IMR-90 (cell line): ENCODE data around the gene COL27A1. TPM values are rescaled to one million over a fixed set of nuclear protein-coding genes. Genes with fewer than 3 reads are reported as not detected.

ENCODE experiments used
- ATAC-seq: fragments of 200-7000 bp; cut with Tn5 transposase; 2 replicates; pipeline ENCODE4 v1.9.1; 2020; ENCODE audit warnings: low read depth, mild to moderate bottlenecking, moderate library complexity
- BruUV-seq: library from RNA; stranded (reverse); fragments of 400-500 nt; replicated peaks from 2 replicates; lab custom pipeline; 2021; lab: Mats Ljungman, UMichigan
- CTCF ChIA-PET: fragments of 300-600 bp; formaldehyde crosslinking; extraction: SDS; loops from one replicate; lab custom pipeline; 2021; ENCODE audit warnings: antibody characterized with exemption; lab: Yijun Ruan, JAX
- POLR2A ChIA-PET: fragments of 300-600 bp; sonication (Branson Sonifier 250); formaldehyde crosslinking; loops from one replicate; lab custom pipeline; 2022; ENCODE audit warnings: antibody characterized with exemption; ENCODE audit not compliant: unreplicated experiment; lab: Charles Lee
- DNase-seq: peaks from one replicate; pipeline ENCODE4 v3.0.0; 2013
- H2AFZ ChIP-seq: replicated peaks from 2 replicates; pipeline ENCODE3; 2013; ENCODE audit warnings: low read length, mild to moderate bottlenecking; ENCODE audit not compliant: poor library complexity
- H2AK5ac ChIP-seq: 2 replicates; pipeline ENCODE4 v1.6.1; 2013; ENCODE audit warnings: low read depth, low read length, inconsistent platforms
- H2AK9ac ChIP-seq: replicated peaks from 2 replicates; pipeline ENCODE3; 2013; ENCODE audit warnings: mild to moderate bottlenecking, low read depth, low read length, moderate library complexity; ENCODE audit not compliant: poor library complexity
- H2BK120ac ChIP-seq: 2 replicates; pipeline ENCODE4 v1.6.1; 2013; ENCODE audit warnings: low read depth, low read length, inconsistent platforms
- H2BK15ac ChIP-seq: 3 replicates; pipeline ENCODE4 v1.6.1; 2013; ENCODE audit warnings: low read depth, low read length, inconsistent platforms
- H2BK20ac ChIP-seq: 2 replicates; pipeline ENCODE4 v1.6.1; 2013; ENCODE audit warnings: low read depth, mild to moderate bottlenecking, inconsistent platforms, low read length, moderate library complexity
- H2BK5ac ChIP-seq: 2 replicates; pipeline ENCODE4 v1.6.1; 2013; ENCODE audit warnings: mild to moderate bottlenecking, low read depth, low read length, inconsistent platforms; ENCODE audit not compliant: poor library complexity, severe bottlenecking
- H3K14ac ChIP-seq: replicated peaks from 2 replicates; pipeline ENCODE4 v1.6.1; 2013; ENCODE audit warnings: low read depth, low read length, inconsistent platforms
- H3K18ac ChIP-seq: 2 replicates; pipeline ENCODE4 v1.6.1; 2013; ENCODE audit warnings: low read depth, low read length, control low read depth
- H3K23ac ChIP-seq: 2 replicates; pipeline ENCODE4 v1.6.1; 2013; ENCODE audit warnings: low read depth, low read length, inconsistent platforms
- H3K27ac ChIP-seq: 2 replicates; pipeline ENCODE4 v1.5.1; 2013; ENCODE audit warnings: mild to moderate bottlenecking, control low read depth, low read length; ENCODE audit not compliant: insufficient read depth
- H3K27me3 ChIP-seq: 2 replicates; pipeline ENCODE4 v1.6.1; 2013; ENCODE audit warnings: low read length; ENCODE audit not compliant: control insufficient read depth, insufficient read depth
- H3K36me3 ChIP-seq: 2 replicates; pipeline ENCODE4 v1.6.1; 2013; ENCODE audit warnings: low read length, mixed read lengths; ENCODE audit not compliant: control insufficient read depth, insufficient read depth
- H3K4ac ChIP-seq: 2 replicates; pipeline ENCODE4 v1.6.1; 2013; ENCODE audit warnings: low read depth, low read length, inconsistent platforms
- H3K4me1 ChIP-seq: 2 replicates; pipeline ENCODE4 v1.6.1; 2013; ENCODE audit warnings: low read length, mixed read lengths; ENCODE audit not compliant: control insufficient read depth, insufficient read depth
- H3K4me2 ChIP-seq: 2 replicates; pipeline ENCODE4 v1.6.1; 2013; ENCODE audit warnings: low read depth, mild to moderate bottlenecking, control low read depth, low read length, moderate library complexity
- H3K4me3 ChIP-seq: 2 replicates; pipeline ENCODE4 v1.5.1; 2013; ENCODE audit warnings: low read depth, mild to moderate bottlenecking, control low read depth, low read length, moderate library complexity; ENCODE audit not compliant: insufficient read depth
- H3K56ac ChIP-seq: 2 replicates; pipeline ENCODE4 v1.6.1; 2013; ENCODE audit warnings: low read length, inconsistent platforms; ENCODE audit not compliant: insufficient read depth; ENCODE audit errors: extremely low read depth
- H3K79me1 ChIP-seq, 2 experiments: 2 replicates each; pipeline ENCODE4 v1.6.1; 2013; ENCODE audit warnings: low read length in 2 of 2, inconsistent platforms in 1 of 2, low read depth in 1 of 2
- H3K9ac ChIP-seq: 2 replicates; pipeline ENCODE4 v1.6.1; 2013; ENCODE audit warnings: low read depth, low read length, control low read depth
- H3K9me1 ChIP-seq: 2 replicates; pipeline ENCODE4 v1.6.1; 2013; ENCODE audit warnings: low read length, inconsistent platforms; ENCODE audit not compliant: insufficient read depth
- H3K9me3 ChIP-seq: 2 replicates; pipeline ENCODE4 v1.6.1; 2013; ENCODE audit warnings: low read length; ENCODE audit not compliant: control insufficient read depth, insufficient read depth
- H4K20me1 ChIP-seq: 2 replicates; pipeline ENCODE4 v1.6.1; 2013; ENCODE audit warnings: low read length, inconsistent platforms; ENCODE audit not compliant: insufficient read depth
- H4K5ac ChIP-seq: 2 replicates; pipeline ENCODE4 v1.6.1; 2013; ENCODE audit warnings: mild to moderate bottlenecking, low read depth, low read length, control low read depth
- H4K8ac ChIP-seq, 2 experiments: 2 replicates each; pipeline ENCODE4 v1.6.1; 2013; ENCODE audit warnings: low read depth in 2 of 2, low read length in 2 of 2, control low read depth in 1 of 2, inconsistent platforms in 1 of 2
- H4K91ac ChIP-seq: 2 replicates; pipeline ENCODE4 v1.6.1; 2013; ENCODE audit warnings: low read depth, low read length, inconsistent platforms; ENCODE audit not compliant: insufficient read depth
- BHLHE40 ChIP-seq: fragments of 150-350 bp; IDR thresholded peaks from 2 replicates; pipeline ENCODE4 v1.6.1; 2016; ENCODE audit warnings: mild to moderate bottlenecking, low read depth, low read length
- CEBPB ChIP-seq: IDR thresholded peaks from 2 replicates; pipeline ENCODE4 v1.6.1; 2012; ENCODE audit warnings: low read depth, low read length, improper control_type of control experiment
- FOS ChIP-seq: fragments of 150-350 bp; IDR thresholded peaks from 2 replicates; pipeline ENCODE4 v1.6.1; 2016; ENCODE audit warnings: low read depth, low read length
- MAZ ChIP-seq: IDR thresholded peaks from 2 replicates; pipeline ENCODE4 v1.6.1; 2012; ENCODE audit warnings: low read depth, mild to moderate bottlenecking, low read length, improper control_type of control experiment, moderate library complexity, borderline replicate concordance
- MXI1 ChIP-seq: IDR thresholded peaks from 2 replicates; pipeline ENCODE4 v1.6.1; 2012; ENCODE audit warnings: low read depth, mild to moderate bottlenecking, low read length, moderate library complexity, borderline replicate concordance
- NFE2L2 ChIP-seq: fragments of 150-350 bp; IDR thresholded peaks from 2 replicates; pipeline ENCODE4 v1.6.1; 2016; ENCODE audit warnings: low read depth, mild to moderate bottlenecking, low read length
- POLR2A ChIP-seq: IDR thresholded peaks from 2 replicates; pipeline ENCODE4 v1.6.1; 2012; ENCODE audit warnings: mild to moderate bottlenecking, low read depth, low read length
- RCOR1 ChIP-seq: IDR thresholded peaks from 2 replicates; pipeline ENCODE4 v1.6.1; 2012; ENCODE audit warnings: mild to moderate bottlenecking, low read length, improper control_type of control experiment; ENCODE audit not compliant: insufficient replicate concordance
- RFX5 ChIP-seq: IDR thresholded peaks from 2 replicates; pipeline ENCODE4 v1.8.0; 2012; ENCODE audit warnings: low read depth, mild to moderate bottlenecking, low read length, moderate library complexity
- USF2 ChIP-seq: fragments of 150-350 bp; IDR thresholded peaks from 2 replicates; pipeline ENCODE4 v1.6.1; 2017; ENCODE audit warnings: mild to moderate bottlenecking, antibody characterized with exemption, low read length, low read depth
- WGBS, 2 experiments: methylation state at CpG; one replicate each; pipeline versions ENCODE4 v1.1.5 to v1.1.7; 2013; ENCODE audit warnings: missing lambda C conversion rate in 2 of 2; ENCODE audit not compliant: insufficient read length in 1 of 2; ENCODE audit errors: extremely low coverage in 2 of 2; 5-methylcytosine and 5-hydroxymethylcytosine counted together
- dilution Hi-C: fragments of 300-500 bp; cut with HindIII; formaldehyde crosslinking; loops from one replicate; pipeline ENCODE4 v1.14.3; 2018; ENCODE audit warnings: low sequenced_read_pairs; ENCODE audit not compliant: unreplicated experiment
- in situ Hi-C: fragments of 300-500 bp; cut with MboI; formaldehyde crosslinking; loops from 3 replicates; pipeline ENCODE4 v1.14.3; 2019; ENCODE audit warnings: low sequenced_read_pairs, inconsistent platforms, mixed read lengths
- intact Hi-C: fragments of 100-400 bp; cut with micrococcal nuclease; formaldehyde crosslinking; loops from 2 replicates; pipeline ENCODE4 v1.10.0; 2022
- polyA plus RNA-seq, 3 experiments: library from polyadenylated mRNA; depleted of rRNA; stranded (reverse); fragments of >200 nt; gene quantifications; 2 replicates each; pipeline ENCODE4 v1.2.3, GENCODE V29; 2012; ENCODE audit warnings: low replicate concordance in 1 of 3
- total RNA-seq: library from RNA; depleted of rRNA; stranded (reverse); fragments of >200 nt; gene quantifications from 2 replicates; pipeline ENCODE4 v1.2.3, GENCODE V29; 2012
- TF ChIP-seq, protein P1 (sequence below): fragments of 150-350 bp; IDR thresholded peaks from 2 replicates; pipeline ENCODE4 v1.6.1; 2016; ENCODE audit warnings: low read depth, mild to moderate bottlenecking, low read length, moderate library complexity, borderline replicate concordance
- TF ChIP-seq, protein P2 (sequence below): conservative IDR thresholded peaks from 2 replicates; pipeline ENCODE4 v1.5.1; 2012; ENCODE audit warnings: mild to moderate bottlenecking, low read depth, low read length, improper control_type of control experiment

COL27A1 gene
- total and polyA plus RNA-seq, 2 of the 4 experiments (the other 2 are of a cell fraction) = 3.2 to 18.3 TPM

GRCh38 chr9:114174876-114175771 lies 19.8 kb downstream of the COL27A1 start:
- intact Hi-C loops = loop anchor here (1.0 kb wide), 1 partner anchor 12 kb away; no protein-coding TSS in a partner anchor

More at GRCh38 chr9:114174876-114175771, 19.8 kb downstream of the COL27A1 start:
- 61% methylated on average over 8 of the region's 26 CpGs; no CpG with 5 or more reads in 1 of the 2 experiments for WGBS, 2 experiments
- Histone ChIP-seq H3K14ac (peak overlapping the region; percentile 90), H2BK5ac (peak overlapping the region; percentile 86), H3K9me3 (no peaks in the 10 kb centered on the region), H2BK20ac (peak overlapping the region; percentile 90), H3K27ac (peak overlapping the region; percentile 72), H3K4me3 (no peak overlapping the region), H2AK5ac (peak overlapping the region; percentile 92), H3K9ac (peak overlapping the region; percentile 43), H4K8ac (peak overlapping the region; percentile 88 to 98), H3K23ac (peak overlapping the region; percentile 83), H3K4ac (peak overlapping the region; percentile 65), H3K4me1 (peaks cover 38% of the 10 kb centered on the region), H3K18ac (peak overlapping the region; percentile 44), H3K56ac (peak overlapping the region; percentile 43; the same call in 1 of the 2 replicates), H3K36me3 (peaks cover 2% of the 10 kb centered on the region), H2BK120ac (peak overlapping the region; percentile 93), H2AFZ (peak overlapping the region; percentile 87), H3K27me3 (no peaks in the 10 kb centered on the region), H3K4me2 (0 out of 2 replicates have a peak overlapping the region, but pooled peaks have one; percentile 12), H4K5ac (peak overlapping the region; percentile 78), H4K91ac (peak overlapping the region; percentile 91), H3K9me1 (peaks cover 32% of the 10 kb centered on the region), H3K79me1 (peaks cover 10 to 71% of the 10 kb centered on the region in 2 experiments), H2BK15ac (peak overlapping the region; percentile 98), H4K20me1 (0 out of 2 replicates have a peak, but pooled peaks cover 4% of the 10 kb centered on the region), H2AK9ac (peak overlapping the region; percentile 95)
- ChIA-PET POLR2A (no interaction called here), CTCF (interaction anchor here (1.0 to 2.2 kb wide), 2 partner anchors 20 to 67 kb away, joined by 3 to 7 read pairs; partner anchors contain the start of gene COL27A1)
- no TSS peak for BruUV-seq
- in situ Hi-C loops (no loop called here), dilution Hi-C loops (no loop called here)
- DNase-seq (peak; percentile 88), ATAC-seq (peak; percentile 81)
- TF ChIP-seq MAZ = peak; percentile 83; the same call in 1 of the 2 replicates
- no peak for TF ChIP-seq MXI1
- peak; percentile 81 for TF ChIP-seq FOS
- peak; percentile 1 for TF ChIP-seq RCOR1
- TF ChIP-seq, protein P1, sequence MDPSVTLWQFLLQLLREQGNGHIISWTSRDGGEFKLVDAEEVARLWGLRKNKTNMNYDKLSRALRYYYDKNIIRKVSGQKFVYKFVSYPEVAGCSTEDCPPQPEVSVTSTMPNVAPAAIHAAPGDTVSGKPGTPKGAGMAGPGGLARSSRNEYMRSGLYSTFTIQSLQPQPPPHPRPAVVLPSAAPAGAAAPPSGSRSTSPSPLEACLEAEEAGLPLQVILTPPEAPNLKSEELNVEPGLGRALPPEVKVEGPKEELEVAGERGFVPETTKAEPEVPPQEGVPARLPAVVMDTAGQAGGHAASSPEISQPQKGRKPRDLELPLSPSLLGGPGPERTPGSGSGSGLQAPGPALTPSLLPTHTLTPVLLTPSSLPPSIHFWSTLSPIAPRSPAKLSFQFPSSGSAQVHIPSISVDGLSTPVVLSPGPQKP = no peak
- TF ChIP-seq CEBPB = no peak
- 0 out of 2 replicates have a peak, but pooled peaks have one; percentile 12 for TF ChIP-seq USF2
- TF ChIP-seq NFE2L2 = no peak
- TF ChIP-seq RFX5 = no peak
- TF ChIP-seq BHLHE40 = no peak
- TF ChIP-seq POLR2A = peak; percentile 50; the same call in 1 of the 2 replicates
- TF ChIP-seq, protein P2, sequence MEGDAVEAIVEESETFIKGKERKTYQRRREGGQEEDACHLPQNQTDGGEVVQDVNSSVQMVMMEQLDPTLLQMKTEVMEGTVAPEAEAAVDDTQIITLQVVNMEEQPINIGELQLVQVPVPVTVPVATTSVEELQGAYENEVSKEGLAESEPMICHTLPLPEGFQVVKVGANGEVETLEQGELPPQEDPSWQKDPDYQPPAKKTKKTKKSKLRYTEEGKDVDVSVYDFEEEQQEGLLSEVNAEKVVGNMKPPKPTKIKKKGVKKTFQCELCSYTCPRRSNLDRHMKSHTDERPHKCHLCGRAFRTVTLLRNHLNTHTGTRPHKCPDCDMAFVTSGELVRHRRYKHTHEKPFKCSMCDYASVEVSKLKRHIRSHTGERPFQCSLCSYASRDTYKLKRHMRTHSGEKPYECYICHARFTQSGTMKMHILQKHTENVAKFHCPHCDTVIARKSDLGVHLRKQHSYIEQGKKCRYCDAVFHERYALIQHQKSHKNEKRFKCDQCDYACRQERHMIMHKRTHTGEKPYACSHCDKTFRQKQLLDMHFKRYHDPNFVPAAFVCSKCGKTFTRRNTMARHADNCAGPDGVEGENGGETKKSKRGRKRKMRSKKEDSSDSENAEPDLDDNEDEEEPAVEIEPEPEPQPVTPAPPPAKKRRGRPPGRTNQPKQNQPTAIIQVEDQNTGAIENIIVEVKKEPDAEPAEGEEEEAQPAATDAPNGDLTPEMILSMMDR = no peak
